MCF 10A (cell line): ENCODE results near the gene LTBP2. TPM values are rescaled to one million over a fixed set of nuclear protein-coding genes. Genes with fewer than 3 reads are reported as not detected.

Experiments
- BruUV-seq: library from RNA; stranded (reverse); fragments of 400-500 nt; replicated peaks from 2 replicates; lab custom pipeline; 2021; lab: Mats Ljungman, UMichigan
- CTCF ChIA-PET: fragments of 300-600 bp; sonication (Branson Sonifier 250); formaldehyde crosslinking; extraction: SDS; loops from one replicate; lab custom pipeline; 2021; ENCODE audit warnings: antibody characterized with exemption, inconsistent platforms; lab: Yijun Ruan, JAX
- POLR2A ChIA-PET: fragments of 300-600, 350-650 bp; sonication (Branson Sonifier 250); formaldehyde crosslinking; extraction: SDS; loops from one replicate; lab custom pipeline; 2020; ENCODE audit warnings: antibody characterized with exemption, inconsistent platforms; lab: Yijun Ruan, JAX
- DNase-seq: peaks from one replicate; pipeline ENCODE4 v3.0.0-alpha.2; 2018; ENCODE audit not compliant: unreplicated experiment
- H3K27ac Mint-ChIP-seq: one replicate; pipeline ENCODE4 v1.8.0; 2022; ENCODE audit warnings: mild to moderate bottlenecking, low read depth, mixed read lengths; ENCODE audit not compliant: unreplicated experiment
- H3K27me3 Mint-ChIP-seq: one replicate; pipeline ENCODE4 v1.8.0; 2022; ENCODE audit warnings: mixed read lengths; ENCODE audit not compliant: insufficient read depth, unreplicated experiment
- H3K36me3 Mint-ChIP-seq: one replicate; pipeline ENCODE4 v1.8.0; 2022; ENCODE audit warnings: mild to moderate bottlenecking, moderate library complexity, mixed read lengths; ENCODE audit not compliant: insufficient read depth, unreplicated experiment
- H3K4me1 Mint-ChIP-seq: one replicate; pipeline ENCODE4 v1.8.0; 2022; ENCODE audit warnings: mixed read lengths; ENCODE audit not compliant: insufficient read depth, unreplicated experiment
- H3K4me3 Mint-ChIP-seq: one replicate; pipeline ENCODE4 v1.8.0; 2022; ENCODE audit warnings: mild to moderate bottlenecking, moderate library complexity, mixed read lengths; ENCODE audit not compliant: unreplicated experiment
- H3K9me3 Mint-ChIP-seq: one replicate; pipeline ENCODE4 v1.8.0; 2022; ENCODE audit warnings: mixed read lengths; ENCODE audit not compliant: unreplicated experiment
- CTCF ChIP-seq: fragments of 200-600 bp; IDR thresholded peaks from one replicate; pipeline ENCODE4 v1.8.0; 2022; ENCODE audit warnings: antibody characterized with exemption, mild to moderate bottlenecking; ENCODE audit not compliant: unreplicated experiment
- intact Hi-C: fragments of 100-400 bp; cut with micrococcal nuclease; formaldehyde crosslinking; loops from 2 replicates; pipeline ENCODE4 v1.14.1; 2022
- total RNA-seq: library from RNA; stranded (reverse); gene quantifications from 2 replicates; pipeline ENCODE4 v1.2.3, GENCODE V29; 2022

LTBP2 gene
- total RNA-seq, 1 experiment from 2014 or later: 16.8 TPM

- no peak overlapping the region for H3K4me3 Mint-ChIP-seq
- TF ChIP-seq CTCF: no peak
- no peaks in the 10 kb centered on the region for H3K9me3 Mint-ChIP-seq
- peaks cover 14% of the 10 kb centered on the region for H3K4me1 Mint-ChIP-seq
- DNase-seq: no peak
- H3K27ac Mint-ChIP-seq: peak overlapping the region; percentile 50
- no peaks in the 10 kb centered on the region for H3K27me3 Mint-ChIP-seq
- peaks cover 5% of the 10 kb centered on the region for H3K36me3 Mint-ChIP-seq
- no TSS peak for BruUV-seq
- ChIA-PET POLR2A (interaction anchor here (0.5 kb wide), 1 partner anchor 111 kb away, joined by 3 read pairs; no protein-coding TSS in a partner anchor), CTCF (interaction anchor here (0.6 to 0.7 kb wide), 2 partner anchors 50 to 250 kb away, joined by 3 to 4 read pairs; no protein-coding TSS in a partner anchor)
- intact Hi-C loops: loop anchor here (5.0 to 10.0 kb wide), 2 partner anchors 67 to 241 kb away; no protein-coding TSS in a partner anchor
These were observed 6.4 kb downstream of the LTBP2 start for GRCh38 chr14:74605531-74606223.

GRCh38 chr14:74604911-74605310 is 7.1 kb downstream of the LTBP2 start:
- no peak for TF ChIP-seq CTCF
- Mint-ChIP-seq H3K4me3 (no peak overlapping the region), H3K4me1 (peaks cover 10% of the 10 kb centered on the region), H3K36me3 (peaks cover 10% of the 10 kb centered on the region), H3K27me3 (no peaks in the 10 kb centered on the region), H3K27ac (no peak overlapping the region), H3K9me3 (no peaks in the 10 kb centered on the region)
- intact Hi-C loops: loop anchor here (5.0 to 10.0 kb wide), 2 partner anchors 67 to 240 kb away; no protein-coding TSS in a partner anchor
- ChIA-PET CTCF (interaction anchor here (0.7 kb wide), 1 partner anchor 49 kb away, joined by 4 read pairs; no protein-coding TSS in a partner anchor), POLR2A (no interaction called here)
- no TSS peak for BruUV-seq
- no peak for DNase-seq

DNA sequence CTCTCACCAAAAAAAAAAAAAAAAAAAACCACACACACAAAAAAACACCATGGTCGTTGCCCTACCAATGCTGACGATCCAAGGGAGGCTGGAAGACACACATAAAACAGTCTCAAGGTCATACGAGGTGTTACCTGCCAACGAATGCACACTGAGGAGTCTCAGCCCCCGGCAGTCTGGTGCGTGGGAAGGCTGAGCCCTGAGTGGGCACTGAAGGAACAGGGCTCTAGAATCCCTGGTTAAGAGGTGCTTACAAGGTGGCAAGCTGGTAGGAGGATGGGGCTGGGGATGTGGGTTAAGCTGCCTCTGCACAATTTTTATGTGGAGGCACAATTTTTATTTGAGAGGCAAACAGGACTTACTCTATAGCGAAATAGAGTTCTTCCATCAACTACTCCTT is 7.9 kb downstream of the LTBP2 start:
- Mint-ChIP-seq H3K27ac (no peak overlapping the region), H3K27me3 (no peaks in the 10 kb centered on the region), H3K4me3 (no peak overlapping the region), H3K4me1 (peaks cover 2% of the 10 kb centered on the region), H3K9me3 (no peaks in the 10 kb centered on the region), H3K36me3 (peaks cover 10% of the 10 kb centered on the region)
- intact Hi-C loops: loop anchor here (10.0 kb wide), 1 partner anchor 239 kb away; no protein-coding TSS in a partner anchor
- no TSS peak for BruUV-seq
- POLR2A ChIA-PET: no interaction called here
- DNase-seq: no peak
- CTCF ChIA-PET: interaction anchor here (0.5 to 1.1 kb wide), 2 partner anchors 101 to 530 kb away, joined by 3 read pairs; no protein-coding TSS in a partner anchor
- no peak for TF ChIP-seq CTCF

GRCh38 chr14:74601982-74602381 is 10.1 kb downstream of the LTBP2 start:
- intact Hi-C loops: loop anchor here (10.0 kb wide), 1 partner anchor 237 kb away; no protein-coding TSS in a partner anchor
- no TSS peak for BruUV-seq
- no peak for TF ChIP-seq CTCF
- H3K36me3 Mint-ChIP-seq: peaks cover 10% of the 10 kb centered on the region
- no peaks in the 10 kb centered on the region for H3K27me3 Mint-ChIP-seq
- POLR2A ChIA-PET: interaction anchor here (0.7 to 1.4 kb wide), 4 partner anchors 16 to 161 kb away, joined by 3 to 6 read pairs (median 4); no protein-coding TSS in a partner anchor
- H3K4me3 Mint-ChIP-seq: no peak overlapping the region
- H3K4me1 Mint-ChIP-seq: no peaks in the 10 kb centered on the region
- no peak for DNase-seq
- H3K27ac Mint-ChIP-seq: no peak overlapping the region
- H3K9me3 Mint-ChIP-seq: no peaks in the 10 kb centered on the region
- CTCF ChIA-PET: interaction anchor here (0.5 to 1.7 kb wide), 8 partner anchors 8 to 161 kb away, joined by 3 to 5 read pairs (median 4); no protein-coding TSS in a partner anchor
